DMS79 treated with DMSO at 0.1 percent for 48 hours (cell line): ENCODE measurements around the gene BMP7.

ENCODE experiments used
- DNase-seq: peaks from one replicate; lab custom pipeline; 2025; lab: John Stamatoyannopoulos, UW

Gene BMP7

DNA sequence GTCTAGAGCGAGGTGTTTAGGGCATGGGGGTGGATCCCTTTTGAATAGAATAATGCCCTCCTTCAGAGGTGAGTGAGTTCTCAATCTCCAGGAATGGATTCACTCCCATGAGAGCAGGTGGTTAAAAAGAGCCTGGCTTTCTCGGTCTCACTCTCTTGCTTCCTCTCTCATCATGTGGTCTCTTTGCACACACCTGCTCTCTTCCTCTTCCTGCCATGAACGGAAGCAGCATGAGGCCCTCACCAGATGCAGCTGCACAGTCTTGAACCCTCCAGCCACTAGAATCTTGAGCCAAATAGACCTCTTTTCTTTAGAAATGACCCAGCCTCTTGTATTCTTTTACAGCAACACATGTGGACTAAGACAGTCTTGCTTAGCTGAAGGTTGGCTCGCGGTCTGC, 119.3 kb downstream of the BMP7 start:
- no peak for DNase-seq

DNA sequence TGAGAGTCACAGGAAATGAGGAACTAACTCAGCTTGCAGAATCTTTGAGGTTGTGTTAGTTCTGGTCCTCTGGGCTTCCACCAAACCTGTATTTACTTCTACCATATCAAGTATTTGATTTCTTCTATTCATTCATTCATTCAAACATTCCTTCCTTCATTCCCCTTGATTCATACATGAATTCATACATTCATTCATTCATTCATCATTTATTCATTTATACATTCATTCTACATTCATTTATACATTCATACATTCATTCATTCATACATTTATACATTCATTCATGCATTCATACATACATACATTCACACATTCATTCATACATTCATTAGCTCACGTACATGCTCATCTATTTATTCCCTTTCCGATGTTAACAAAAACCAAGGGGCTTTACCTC, 120.3 kb downstream of the BMP7 start:
- no peak for DNase-seq

DNA sequence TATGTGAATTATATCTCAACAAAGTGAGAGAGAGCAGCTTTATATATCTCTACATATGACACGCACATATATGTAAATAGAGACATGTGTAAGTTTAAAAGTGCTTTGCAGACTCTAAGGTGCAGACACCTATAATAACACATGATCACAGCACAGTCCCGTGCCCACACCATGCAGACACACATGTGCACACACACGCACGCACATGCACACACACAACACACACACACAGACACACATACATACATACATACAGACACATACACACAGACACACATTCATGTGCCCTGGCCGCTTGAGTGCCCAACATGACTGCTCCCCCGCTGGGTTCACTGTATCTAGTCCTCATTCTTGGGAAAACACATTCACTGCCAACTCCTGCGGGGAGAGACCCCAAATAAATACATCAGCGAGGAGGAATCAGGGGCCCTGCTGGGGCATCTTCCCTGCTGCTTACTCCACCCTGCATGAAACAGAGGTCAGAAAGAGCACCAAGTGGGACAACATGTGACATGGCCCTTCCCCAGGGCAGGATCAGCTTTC, 121.3 kb downstream of the BMP7 start:
- no peak for DNase-seq

DNA sequence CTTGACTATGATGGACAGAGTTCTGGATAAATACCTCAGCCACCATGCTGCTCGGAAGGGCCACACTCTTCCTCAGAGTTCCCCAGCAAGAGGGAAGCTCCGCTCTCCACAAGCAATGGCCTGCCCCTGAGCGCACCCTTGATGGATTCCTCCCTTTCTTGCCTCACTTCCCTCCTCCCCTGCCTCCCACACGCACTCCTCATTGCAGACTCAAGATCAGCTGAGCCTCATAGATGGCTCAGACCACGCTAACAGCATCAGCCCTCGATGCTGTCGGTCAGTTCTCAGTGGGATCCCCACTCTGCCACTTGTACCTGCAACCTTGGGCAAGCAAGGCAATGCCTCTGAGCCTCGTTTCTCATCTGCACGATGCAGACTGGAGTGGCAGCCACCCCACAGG, 123.3 kb downstream of the BMP7 start:
- no peak for DNase-seq

DNA sequence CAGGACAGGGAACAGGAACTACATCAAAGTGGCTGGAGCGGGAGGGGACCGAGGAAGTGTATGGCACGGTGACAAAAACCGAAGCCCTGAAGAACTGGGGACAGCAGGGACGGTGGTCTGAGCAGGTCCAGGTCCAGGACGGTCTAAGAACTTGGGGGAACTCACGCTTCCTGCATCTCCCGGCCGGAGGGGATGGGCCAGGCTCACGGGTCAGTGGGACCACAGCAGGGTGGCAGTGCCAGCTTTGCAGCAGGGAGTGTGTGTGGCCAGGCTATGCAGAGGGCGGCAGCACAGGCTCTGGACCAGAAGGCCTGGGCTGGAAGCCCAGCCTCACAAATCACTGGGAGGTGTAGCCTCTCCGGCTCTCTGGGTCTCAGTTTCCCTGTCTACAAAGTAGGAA, 123.8 kb downstream of the BMP7 start:
- no peak for DNase-seq

DNA sequence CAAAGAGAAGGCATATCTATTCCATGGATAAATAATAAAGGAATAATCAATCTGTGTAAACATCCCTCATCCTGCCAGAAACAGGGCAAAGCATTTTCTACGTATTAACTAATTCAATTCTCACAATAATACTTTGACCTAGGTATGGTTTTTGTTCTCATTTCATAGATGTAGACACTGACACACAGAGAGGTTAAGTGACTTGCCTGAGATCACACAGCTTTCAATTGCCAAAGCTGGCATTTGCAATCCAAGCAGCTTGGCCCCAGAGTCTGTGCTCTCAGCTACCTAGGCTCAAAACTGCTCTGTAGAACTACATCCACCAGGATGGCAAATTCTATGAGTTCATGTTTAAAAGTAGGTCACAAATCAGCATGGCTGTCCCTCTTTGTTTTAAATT, 124.9 kb downstream of the BMP7 start:
- no peak for DNase-seq

DNA sequence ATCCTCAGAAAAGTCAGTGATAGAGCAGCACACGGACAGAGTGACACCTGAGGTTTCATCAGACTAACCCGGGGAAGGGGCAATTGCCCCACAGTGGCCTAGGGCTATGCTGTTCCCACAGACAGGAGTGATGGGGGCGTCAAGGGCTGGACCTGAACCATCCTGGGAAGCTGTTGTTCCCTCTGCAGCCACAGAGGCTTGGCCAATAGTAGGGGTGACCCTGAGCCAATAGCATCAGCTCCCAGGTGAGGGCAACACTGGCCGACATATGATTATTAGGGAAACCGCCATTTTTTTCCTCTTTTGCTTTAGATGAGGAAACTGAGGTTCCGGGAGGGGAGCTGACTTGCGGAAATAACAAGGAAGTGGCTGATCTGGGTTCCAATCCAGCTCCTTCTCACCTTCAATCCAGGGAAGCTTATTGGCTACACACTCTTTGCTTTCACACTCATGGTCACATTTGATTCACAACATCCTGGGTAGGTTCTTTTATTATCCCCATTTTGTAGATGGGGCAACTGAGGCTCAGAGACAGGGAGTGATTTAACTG, 126.0 kb downstream of the BMP7 start:
- DNase-seq, result no peak

DNA sequence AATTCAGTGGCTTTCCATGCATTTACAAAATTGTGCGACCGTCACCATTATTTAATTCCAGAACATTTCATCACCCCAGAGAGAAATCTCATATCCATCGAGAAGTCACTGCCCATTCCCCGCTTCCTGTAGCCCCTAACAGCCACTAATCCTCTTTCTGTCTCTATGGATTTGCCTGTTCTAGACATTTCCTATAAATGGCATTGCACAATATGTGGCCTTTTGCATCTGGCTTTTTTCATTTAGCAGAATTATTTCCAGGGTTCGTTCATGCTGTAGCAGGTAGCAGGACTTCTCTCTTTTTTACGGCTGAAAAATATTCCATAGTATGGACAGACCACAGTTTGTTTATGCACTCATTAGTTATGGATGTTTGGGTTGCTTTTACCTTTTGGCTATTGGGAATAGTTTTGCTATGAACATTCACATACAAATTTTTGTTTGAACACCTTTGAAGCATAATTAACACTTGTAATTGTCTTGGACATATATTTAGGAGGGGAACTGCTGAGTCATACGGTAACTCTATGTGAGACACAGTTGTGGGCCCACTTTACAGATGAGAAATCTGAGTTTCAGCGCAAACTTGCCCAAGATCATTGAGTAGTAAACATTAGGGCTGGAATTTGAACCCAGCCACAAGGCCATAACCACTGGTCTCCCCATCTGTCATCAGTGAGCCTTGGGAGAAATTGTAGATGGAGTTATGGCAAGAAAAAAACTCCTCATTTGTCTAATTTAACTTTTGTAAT, 126.9 kb downstream of the BMP7 start:
- DNase-seq, result no peak

DNA sequence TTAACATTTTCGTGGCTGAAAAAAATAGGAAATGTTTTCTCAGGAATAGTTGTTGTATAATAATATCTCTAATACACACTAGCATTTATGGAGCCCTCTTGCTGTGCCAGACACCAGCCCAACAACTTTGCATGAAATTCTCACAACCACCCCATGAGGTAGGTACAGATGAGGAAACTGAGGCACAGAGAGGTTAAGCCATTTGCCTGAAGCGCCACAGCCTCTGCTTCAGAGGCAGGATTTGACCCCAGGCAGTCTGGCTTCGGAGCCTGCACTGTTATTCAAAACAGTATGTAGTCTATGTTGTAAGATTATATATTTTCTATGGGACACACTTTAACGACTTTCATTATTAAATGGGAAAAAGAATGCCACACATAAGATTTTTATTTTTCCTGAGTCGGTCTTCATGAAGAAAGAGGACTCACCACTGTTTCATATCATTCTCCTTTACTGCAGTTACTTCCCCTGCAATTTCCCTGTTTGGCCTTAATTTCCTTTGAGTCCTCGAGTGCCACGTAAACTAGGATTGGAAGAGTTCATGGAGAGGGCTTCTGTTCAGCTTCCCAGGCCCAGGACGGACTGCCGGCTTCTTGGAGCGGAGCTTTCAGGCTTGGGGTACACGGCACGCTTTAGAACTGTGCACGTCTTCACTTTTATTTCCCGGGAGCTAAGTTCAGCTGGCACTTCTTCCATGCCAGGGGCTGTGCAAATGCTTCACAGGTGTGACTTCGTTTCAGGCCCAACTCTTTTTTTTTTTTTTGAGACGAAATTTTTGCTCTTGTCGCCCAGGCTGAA, 128.0 kb downstream of the BMP7 start:
- no peak for DNase-seq

DNA sequence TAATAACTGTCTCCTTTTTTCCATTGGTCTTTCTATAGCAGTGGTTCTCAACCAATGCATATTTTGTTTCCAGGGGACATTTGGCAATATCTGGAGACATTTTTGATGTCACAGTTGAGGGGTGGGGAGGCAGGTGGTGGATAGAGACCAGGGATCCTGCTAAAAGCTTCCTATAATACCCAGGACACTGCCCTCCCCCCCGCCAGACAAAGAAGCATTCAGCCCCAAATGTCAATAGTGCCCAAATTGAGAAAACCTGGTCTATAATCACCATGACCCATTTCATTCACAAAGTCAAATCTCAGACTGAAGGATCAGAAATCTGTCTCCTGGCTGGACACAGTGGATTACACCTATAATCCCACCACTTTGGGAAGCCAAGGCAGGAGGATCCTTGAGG, 128.8 kb downstream of the BMP7 start:
- DNase-seq, result no peak

DNA sequence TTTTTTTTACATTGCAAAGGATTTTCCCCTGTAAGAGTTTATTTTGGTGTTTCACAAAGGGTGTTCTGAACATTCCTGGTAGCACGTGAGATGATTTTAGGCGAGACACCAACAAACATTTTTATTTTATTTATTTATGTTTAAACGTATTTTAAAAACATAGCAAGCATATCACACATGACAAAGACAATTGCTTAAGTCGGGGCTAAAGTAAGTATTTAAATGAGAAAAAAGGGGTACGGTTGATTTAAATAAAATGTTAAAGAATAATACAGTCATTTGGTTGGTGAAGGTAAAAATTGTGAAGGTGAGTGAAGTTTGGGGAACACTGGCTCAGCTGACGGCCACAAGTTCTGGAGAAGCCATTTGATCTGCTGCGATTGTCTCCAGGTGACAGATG, 129.7 kb downstream of the BMP7 start:
- DNase-seq, result no peak

DNA sequence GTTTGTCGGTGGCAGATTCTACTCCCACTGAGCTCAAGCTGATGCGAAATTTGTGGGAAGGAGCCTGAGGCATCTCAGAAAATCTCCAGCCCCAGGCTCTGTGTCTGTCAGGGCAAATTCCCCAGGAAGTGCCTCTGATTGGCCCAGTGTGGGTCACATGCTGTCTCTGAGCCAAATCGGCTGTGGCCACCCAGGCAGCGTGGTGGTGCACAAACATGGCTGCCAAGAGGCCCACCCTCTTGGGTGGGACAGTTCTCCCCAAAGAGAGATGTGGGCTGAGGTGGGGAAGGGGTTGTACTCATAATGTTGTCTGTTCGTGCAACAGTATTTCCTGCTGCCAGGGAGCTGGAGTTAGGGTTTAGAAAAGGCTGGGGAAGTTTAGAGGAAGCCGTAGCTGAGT, 130.6 kb downstream of the BMP7 start:
- no peak for DNase-seq

DNA sequence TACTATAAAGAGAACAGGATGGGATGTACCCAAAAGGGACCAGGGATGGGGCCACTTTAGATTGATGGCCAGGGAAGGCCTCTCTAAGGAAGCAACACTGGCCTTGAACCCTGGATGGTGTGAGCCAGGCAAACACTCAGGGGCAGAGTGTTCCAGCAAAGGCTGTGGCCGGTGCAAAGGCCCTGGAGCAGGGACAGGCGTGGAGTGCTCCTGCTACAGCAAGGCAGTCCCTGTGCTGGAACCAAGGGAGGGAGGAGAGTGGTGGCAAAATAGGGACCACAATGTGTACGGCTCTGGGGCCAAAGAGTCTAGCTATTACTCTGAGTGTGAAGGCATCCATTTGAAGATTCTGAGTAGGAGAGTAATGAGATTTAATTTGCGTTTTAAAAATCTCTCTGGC, 131.6 kb downstream of the BMP7 start:
- DNase-seq, result no peak

DNA sequence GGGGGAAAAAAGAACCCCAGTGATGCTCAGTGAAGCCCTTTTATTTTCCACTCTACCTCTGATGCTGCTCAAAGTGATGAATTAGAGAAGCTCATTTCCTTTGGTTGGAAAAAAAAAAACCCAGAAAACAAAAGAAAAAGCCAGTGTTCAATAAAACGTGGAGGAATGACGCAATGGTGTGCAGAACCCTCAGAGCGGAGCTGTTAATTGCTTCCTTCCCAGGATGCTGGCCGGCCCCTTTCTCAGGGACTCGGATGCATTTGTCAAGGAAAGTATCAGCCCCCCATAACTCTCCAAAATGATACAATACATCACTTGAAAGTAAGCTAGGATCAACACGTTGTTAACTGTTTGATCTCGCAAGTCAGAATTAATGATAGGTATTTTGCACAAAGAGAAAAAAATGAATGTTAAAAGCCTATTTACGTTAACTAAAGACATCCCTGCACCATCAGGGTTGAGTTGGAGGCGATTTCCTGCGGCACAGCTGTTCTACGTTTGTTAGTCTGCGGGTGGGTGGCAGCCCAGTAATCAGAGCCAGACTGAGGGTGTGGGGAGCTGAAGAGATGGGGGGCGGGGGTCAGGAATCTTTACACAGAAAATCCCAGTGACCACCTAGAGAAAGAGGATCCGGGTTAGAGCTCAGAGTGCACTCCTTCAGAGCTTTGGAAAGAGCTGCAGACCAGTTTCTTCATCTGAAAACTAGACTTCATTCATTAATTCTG, 132.4 kb downstream of the BMP7 start:
- DNase-seq, result no peak

DNA sequence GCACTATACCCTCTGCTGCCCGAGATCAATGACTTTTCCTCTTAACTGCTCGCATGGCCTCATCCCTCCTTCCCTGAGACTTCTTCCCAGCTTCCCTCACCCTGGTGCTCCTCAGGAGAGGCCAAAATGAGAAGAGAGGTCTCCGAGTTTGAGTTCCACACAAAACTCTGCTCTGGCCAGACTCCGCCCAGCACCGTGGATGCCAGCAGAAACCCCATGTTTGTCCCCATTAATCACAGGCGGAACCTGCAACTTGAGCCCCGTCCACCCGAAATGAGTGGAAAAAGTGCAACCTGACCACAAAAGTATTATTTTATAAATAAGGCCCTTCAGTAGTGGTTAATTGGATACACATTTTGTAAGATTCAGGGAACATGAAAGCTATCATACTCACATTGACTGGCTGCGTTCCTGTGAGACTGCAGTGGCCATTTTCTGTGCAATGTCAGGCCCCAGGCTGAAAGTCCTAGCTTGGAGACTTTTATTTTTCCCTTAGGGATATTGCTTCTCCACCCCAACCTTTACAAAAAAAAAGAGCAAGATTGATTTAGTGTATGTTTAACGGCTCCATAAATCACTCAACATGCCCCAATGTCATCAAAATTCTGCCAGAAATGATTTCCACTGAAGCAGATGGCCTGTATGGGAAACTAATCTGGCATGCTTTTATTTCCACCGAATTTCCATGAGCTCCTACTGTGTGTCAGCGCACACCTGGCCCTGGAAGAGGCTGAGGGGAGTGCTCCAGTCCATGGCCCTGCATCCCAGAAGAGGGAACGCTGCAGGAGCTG, 134.6 kb downstream of the BMP7 start:
- no peak for DNase-seq

DNA sequence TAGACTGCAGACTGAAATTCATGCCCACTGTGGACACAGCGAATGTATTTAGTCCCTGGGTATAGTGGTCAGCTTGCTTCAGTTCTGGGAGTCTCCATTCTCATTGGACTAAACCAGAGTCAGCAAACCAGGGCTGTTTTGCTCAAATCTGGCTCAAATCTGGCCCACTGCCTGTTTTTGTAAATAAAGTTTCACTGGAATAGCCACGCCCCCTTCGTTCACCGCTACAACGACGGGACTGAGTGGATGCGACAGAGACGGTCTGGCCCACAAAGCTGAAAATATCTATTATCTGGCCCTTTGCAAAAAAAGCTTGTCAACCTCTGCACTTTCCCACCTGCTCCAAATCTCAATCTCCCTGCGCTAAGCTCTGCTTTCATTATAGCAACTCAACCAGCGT, 135.4 kb downstream of the BMP7 start:
- no peak for DNase-seq

DNA sequence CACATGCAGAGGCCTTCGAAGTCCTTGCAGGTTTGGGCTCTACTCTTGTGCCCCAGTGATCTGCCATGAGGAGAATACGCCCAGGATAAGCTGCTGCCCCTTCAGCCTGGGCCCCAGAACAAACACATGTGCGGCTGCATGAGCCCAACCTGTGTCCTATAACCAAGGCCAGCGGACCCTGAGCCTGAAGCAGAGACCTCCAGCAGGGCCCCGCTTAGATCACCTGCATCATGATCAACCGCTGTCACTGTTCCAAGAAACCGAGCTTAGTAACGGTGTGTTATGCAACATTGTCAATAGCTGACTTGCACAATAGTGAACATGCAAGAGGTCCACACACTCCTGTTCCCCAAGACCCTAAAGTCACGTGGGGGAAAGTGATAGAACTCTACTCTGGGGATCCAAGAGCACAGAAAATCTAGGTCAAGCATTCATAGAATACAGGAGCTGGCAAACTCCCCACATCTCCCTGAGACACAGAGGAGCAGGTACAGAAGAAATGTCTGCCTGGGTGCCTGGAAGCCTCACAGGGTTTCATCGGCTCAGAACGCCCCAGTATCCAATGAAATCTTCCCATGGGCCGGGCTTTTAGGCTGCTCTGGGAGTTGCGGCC, 136.2 kb downstream of the BMP7 start:
- no peak for DNase-seq

DNA sequence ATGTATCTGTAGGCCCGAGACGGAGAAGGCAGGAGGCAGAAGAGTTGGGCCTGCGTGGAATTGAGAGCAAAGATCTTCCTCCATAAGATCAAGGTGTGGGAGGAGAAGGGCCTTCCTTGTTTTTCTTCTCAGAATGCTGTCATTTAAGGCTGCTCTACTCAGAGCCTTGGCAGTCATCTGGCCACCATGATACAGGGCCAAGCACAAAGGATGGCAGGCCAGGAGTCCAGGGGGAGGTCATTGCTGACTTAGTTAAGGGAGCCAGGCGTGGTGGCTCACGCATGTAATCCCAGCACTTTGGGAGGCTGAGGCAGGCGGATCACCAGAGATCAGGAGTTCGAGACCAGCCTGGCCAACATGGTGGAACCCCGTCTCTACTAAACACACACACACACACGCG, 137.1 kb downstream of the BMP7 start:
- DNase-seq, result no peak

DNA sequence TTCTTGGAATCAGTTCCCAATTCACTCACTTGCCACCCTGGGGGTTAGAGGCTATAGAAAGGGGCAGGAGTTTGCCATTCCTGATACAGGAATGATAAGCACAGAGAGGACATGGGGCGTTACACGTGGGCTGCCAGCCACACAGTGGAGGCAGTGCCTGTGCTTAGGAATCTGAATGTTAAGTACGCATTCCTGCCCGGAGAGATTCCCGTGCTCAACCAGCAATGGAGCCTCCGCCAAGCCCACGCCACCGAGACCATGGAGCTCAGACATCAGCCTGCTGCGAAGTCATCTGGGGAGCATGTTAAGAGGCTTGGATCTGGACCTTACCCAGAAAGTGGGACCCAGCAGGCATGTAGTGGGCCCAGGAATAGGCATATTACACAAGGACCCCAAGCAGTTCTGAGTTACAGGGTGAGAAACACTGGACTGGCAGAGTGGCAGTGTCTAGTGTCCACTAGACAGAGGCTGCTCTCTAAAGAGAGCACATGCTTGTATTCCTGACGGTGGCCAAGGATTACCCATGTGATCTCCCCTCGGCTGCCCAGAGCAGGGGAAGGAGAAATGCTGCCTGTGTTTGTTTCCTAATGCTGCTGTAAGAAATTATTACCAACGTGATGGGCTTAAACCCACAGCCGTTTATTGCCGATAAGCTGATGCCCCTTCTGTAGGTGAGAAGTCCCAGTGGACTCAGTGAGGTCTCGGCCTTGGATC, 138.2 kb downstream of the BMP7 start:
- DNase-seq, result no peak

DNA sequence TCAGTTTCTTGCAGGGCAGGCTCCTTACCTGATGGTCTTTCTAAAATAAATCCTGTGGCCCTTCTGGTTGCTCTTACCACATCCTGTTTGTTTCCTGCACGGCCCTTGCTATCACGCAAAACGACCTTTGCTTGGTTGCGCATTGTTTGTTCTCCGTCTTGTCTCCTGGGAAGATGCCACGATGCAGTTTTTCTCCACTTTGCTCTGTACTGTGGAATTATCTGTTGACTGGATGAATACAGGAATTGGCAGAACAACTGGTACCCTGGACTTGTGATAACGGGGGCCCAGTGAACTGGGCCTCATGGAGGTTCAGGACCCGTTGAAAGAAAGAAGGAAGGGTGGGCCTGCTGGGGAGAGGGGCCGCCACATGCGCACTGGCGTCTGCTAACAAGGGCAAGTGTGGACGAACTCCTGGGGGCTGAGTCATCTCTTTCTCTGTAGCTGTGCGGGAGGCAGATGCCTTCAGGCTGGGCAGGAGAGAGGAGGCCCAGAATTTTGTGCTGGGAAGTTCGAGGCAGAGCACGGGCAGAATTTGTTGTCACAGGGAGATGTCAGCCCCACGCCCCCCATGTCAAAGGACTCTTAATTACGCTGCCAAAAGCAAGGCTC, 139.9 kb downstream of the BMP7 start:
- DNase-seq, result no peak
